ENCODE measurements around the gene ZCCHC24.

DNA sequence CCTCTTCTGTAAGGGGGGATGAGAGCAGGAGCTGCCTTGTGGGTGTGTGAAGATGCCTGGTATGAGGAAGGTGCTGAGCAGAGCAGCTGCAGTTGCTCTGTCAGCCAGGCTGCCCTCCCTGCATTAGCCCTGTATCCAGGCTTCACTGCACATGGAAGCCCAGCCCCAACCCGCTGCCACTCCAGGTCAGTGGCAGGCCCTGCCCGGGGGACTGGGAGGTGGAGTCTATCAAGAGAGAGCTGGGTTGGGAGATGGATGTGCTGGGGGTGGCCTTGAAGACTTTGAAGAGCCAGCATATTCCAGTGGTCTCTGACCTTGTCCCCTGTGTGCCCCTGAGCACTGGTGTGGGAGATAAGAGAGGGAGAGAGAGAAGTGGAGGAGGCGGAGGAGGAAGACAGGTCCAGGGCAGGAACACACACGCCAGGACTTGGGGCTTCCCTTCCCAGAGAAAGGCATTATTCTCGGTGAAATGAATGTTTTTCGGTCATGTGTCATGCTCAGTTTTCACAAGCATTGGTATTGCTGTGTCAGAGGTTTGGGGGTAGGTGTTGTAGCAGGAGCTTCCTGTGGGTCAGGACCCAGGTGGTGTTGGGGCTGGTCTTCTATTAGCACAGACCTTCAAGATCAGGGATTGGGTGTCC lies 95.5 kb downstream of the ZCCHC24 start:
- TF ChIP-seq, protein P1, sequence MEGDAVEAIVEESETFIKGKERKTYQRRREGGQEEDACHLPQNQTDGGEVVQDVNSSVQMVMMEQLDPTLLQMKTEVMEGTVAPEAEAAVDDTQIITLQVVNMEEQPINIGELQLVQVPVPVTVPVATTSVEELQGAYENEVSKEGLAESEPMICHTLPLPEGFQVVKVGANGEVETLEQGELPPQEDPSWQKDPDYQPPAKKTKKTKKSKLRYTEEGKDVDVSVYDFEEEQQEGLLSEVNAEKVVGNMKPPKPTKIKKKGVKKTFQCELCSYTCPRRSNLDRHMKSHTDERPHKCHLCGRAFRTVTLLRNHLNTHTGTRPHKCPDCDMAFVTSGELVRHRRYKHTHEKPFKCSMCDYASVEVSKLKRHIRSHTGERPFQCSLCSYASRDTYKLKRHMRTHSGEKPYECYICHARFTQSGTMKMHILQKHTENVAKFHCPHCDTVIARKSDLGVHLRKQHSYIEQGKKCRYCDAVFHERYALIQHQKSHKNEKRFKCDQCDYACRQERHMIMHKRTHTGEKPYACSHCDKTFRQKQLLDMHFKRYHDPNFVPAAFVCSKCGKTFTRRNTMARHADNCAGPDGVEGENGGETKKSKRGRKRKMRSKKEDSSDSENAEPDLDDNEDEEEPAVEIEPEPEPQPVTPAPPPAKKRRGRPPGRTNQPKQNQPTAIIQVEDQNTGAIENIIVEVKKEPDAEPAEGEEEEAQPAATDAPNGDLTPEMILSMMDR (IDR thresholded peaks at IDR 0.05) = no peak
- no peak for TF ChIP-seq EP300 (IDR thresholded peaks at IDR 0.05; ENCODE audit: low read depth)
